Ishikawa (cell line): ENCODE measurements around the gene NLRP5.

ENCODE experiments used
- CEBPB ChIP-seq: IDR thresholded peaks from 2 replicates; pipeline ENCODE4 v1.6.1; 2012
- CREB1 ChIP-seq: IDR thresholded peaks from 2 replicates; pipeline ENCODE4 v1.6.1; 2012; ENCODE audit warnings: low read depth
- EGR1 ChIP-seq: IDR thresholded peaks from 2 replicates; pipeline ENCODE4 v1.6.1; 2012
- EP300 ChIP-seq: IDR thresholded peaks from 2 replicates; pipeline ENCODE4 v1.6.1; 2012; ENCODE audit warnings: borderline replicate concordance
- FOXM1 ChIP-seq: IDR thresholded peaks from 2 replicates; pipeline ENCODE4 v1.6.1; 2012; ENCODE audit warnings: low read depth, borderline replicate concordance
- MAX ChIP-seq: IDR thresholded peaks from 2 replicates; pipeline ENCODE4 v1.6.1; 2012
- NFIC ChIP-seq: IDR thresholded peaks from 2 replicates; pipeline ENCODE4 v1.6.1; 2012
- REST ChIP-seq: IDR thresholded peaks from 2 replicates; pipeline ENCODE4 v1.6.1; 2012; ENCODE audit warnings: low read depth, mild to moderate bottlenecking
- TAF1 ChIP-seq: IDR thresholded peaks from 2 replicates; pipeline ENCODE4 v1.6.1; 2012; ENCODE audit warnings: low read depth, mild to moderate bottlenecking
- USF1 ChIP-seq: IDR thresholded peaks from 2 replicates; pipeline ENCODE4 v1.6.1; 2012
- ZBTB7A ChIP-seq: IDR thresholded peaks from 2 replicates; pipeline ENCODE4 v1.6.1; 2012; ENCODE audit warnings: low read depth

GRCh38 chr19:55990831-55991230, 4.3 kb downstream of the NLRP5 start:
- TF ChIP-seq TAF1 (no peak), CREB1 (no peak), EP300 (no peak), EGR1 (no peak), CEBPB (no peak), MAX (no peak), USF1 (no peak), REST (no peak), ZBTB7A (no peak), FOXM1 (no peak), NFIC (no peak)
